Measurements from ENCODE around the gene CYP4F8.

DNA sequence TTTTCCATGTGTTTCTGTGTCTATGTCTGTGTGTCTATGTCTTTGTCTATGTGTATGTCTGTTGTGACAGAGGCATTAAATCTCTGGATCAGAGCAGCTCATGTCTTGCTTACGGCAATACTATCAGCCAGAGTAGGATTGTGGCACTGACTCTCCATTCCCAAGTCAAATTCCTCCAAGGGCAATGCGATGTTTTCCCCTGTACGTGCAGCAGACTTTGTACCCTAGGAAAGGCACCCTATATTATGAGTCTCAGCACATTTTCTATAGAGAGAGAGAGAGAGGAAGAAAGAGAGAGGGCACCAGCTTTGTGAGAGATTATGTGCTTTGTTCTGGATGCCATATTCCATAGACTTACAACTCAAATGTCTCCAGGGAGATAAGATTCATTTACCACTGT lies 36.8 kb downstream of the CYP4F8 start:
- no peak for TF ChIP-seq EZH2 (IDR thresholded peaks at IDR 0.05)
- no peak for TF ChIP-seq POLR2AphosphoS5 (IDR thresholded peaks at IDR 0.05; ENCODE audit: borderline replicate concordance, low read depth, low read length)
